Tibial artery (tissue), 4 donors: ENCODE data around the gene CLDN6.

Experiments
- DNase-seq, 2 donors: peaks; one replicate each; pipeline ENCODE4 v3.0.0-alpha.2; 2019
- H3K27ac ChIP-seq, 2 donors: fragments of 200-600 bp; sonication (generic) in 1 of 2; 1 replicate in 1 of 2; 2 replicates in 1 of 2; pipeline ENCODE4 v1.5.1; 2018 to 2019; ENCODE audit warnings: mild to moderate bottlenecking in 1 of 2
- H3K27me3 ChIP-seq, 2 donors: fragments of 200-600 bp; sonication (generic) in 1 of 2; one replicate each; pipeline versions ENCODE4 v1.5.1 to v1.6.0; 2016 to 2019
- H3K36me3 ChIP-seq, 3 donors: fragments of 200-600 bp; sonication (generic) in 2 of 3; one replicate each; pipeline ENCODE4 v1.5.1; 2016 to 2019; ENCODE audit warnings: mild to moderate bottlenecking in 2 of 3
- H3K4me1 ChIP-seq, 4 donors: fragments of 200-600 bp; sonication (generic) in 2 of 4; 1 replicate in 3 of 4; 2 replicates in 1 of 4; pipeline ENCODE4 v1.5.1; 2016 to 2019
- H3K4me3 ChIP-seq, 2 donors: fragments of 200-600 bp; sonication (generic) in 1 of 2; 1 replicate in 1 of 2; 2 replicates in 1 of 2; pipeline ENCODE4 v1.5.1; 2018 to 2019; ENCODE audit warnings: mild to moderate bottlenecking in 2 of 2
- H3K9me3 ChIP-seq, 3 donors: fragments of 200-600 bp; sonication (generic) in 1 of 3; one replicate each; pipeline ENCODE4 v1.5.1; 2016 to 2019
- intact Hi-C: fragments of 100-400 bp; cut with DNase I; formaldehyde crosslinking; loops from one replicate; pipeline ENCODE4 v1.15.0; 2023; ENCODE audit warnings: low total_unique reads
- TF ChIP-seq, protein P1 (sequence below), 2 experiments: fragments of 200-600 bp in 1 of 2; fragments of 450-650 bp in 1 of 2; IDR thresholded peaks; one replicate each; pipeline ENCODE4 v1.5.1; 2017 to 2019; ENCODE audit warnings: antibody characterized with exemption in 2 of 2, mild to moderate bottlenecking in 1 of 2, moderate library complexity in 1 of 2

The CLDN6 gene

DNA sequence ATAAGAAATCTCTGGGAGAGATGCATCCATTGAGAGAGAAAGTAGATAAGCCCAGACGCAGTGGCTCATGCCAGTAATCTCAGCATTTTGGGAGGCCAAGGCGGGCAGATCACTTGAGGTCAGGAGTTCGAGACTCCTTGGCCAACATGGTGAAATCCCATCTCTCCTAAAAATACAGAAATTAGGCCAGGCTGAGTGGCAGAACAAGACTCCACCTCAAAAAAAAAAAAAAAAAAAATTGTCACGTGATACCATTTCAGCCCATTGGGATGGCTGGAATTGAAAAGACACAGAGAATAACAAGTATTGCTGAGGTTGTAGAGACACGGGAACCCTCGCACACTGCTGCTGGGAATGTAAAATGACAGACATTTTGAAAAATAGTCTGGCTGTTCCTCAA lies 44.6 kb upstream of the CLDN6 start:
- H3K4me3 ChIP-seq, result no peak overlapping the region
- peaks cover 0 to 11% of the 10 kb centered on the region in 2 donors for H3K27me3 ChIP-seq
- no peak overlapping the region for H3K27ac ChIP-seq
- no peaks in the 10 kb centered on the region for H3K36me3 ChIP-seq
- H3K4me1 ChIP-seq, result peaks cover 0 to 35% (median 27%) of the 10 kb centered on the region in 4 donors
- TF ChIP-seq, protein P1, sequence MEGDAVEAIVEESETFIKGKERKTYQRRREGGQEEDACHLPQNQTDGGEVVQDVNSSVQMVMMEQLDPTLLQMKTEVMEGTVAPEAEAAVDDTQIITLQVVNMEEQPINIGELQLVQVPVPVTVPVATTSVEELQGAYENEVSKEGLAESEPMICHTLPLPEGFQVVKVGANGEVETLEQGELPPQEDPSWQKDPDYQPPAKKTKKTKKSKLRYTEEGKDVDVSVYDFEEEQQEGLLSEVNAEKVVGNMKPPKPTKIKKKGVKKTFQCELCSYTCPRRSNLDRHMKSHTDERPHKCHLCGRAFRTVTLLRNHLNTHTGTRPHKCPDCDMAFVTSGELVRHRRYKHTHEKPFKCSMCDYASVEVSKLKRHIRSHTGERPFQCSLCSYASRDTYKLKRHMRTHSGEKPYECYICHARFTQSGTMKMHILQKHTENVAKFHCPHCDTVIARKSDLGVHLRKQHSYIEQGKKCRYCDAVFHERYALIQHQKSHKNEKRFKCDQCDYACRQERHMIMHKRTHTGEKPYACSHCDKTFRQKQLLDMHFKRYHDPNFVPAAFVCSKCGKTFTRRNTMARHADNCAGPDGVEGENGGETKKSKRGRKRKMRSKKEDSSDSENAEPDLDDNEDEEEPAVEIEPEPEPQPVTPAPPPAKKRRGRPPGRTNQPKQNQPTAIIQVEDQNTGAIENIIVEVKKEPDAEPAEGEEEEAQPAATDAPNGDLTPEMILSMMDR (IDR thresholded peaks at IDR 0.05), result no peak
- no peak for DNase-seq
- intact Hi-C loops, result loop anchor here (5.0 kb wide), 1 partner anchor 105 kb away; no protein-coding TSS in a partner anchor
- no peaks in the 10 kb centered on the region for H3K9me3 ChIP-seq

DNA sequence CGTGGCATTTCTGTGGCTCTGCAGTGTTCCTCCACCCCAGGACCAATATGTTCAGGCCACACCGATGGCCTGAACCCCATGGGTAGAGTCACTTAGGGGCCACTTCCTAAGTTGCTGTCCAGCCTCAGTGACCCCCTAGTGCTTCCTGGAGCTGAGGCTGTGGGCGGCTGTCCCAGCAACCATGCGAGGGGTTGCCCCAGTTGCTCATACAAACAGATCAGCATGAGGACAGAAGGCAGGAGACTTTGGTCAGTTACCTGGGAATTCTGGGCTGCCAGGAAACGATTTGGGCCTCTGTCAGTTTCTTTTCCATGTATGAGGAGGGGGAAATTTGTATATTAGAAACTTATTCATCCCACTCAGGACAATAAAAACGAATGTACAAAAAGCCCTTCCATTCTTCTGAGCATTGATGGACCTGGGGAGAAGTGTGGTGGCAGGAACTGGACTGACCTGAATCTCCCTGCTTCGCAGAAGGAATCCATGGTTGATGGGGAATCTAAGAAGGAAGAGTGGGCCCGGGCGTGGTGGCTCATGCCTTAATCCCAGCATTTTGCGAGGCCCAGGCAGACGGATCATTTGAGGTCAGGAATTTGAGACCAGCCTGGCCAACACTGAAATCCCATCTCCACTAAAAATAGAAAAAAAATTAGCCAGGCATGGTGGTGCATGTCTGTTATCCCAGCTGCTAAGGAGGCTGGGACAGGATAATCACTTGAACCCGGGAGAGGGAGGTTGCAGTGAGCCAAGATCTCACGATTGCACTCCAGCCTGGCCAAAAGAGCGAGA lies 42.5 kb upstream of the CLDN6 start:
- Histone ChIP-seq H3K9me3 (no peaks in the 10 kb centered on the region), H3K36me3 (no peaks in the 10 kb centered on the region), H3K27ac (no peak overlapping the region), H3K4me3 (no peak overlapping the region), H3K27me3 (peaks cover 0 to 11% of the 10 kb centered on the region in 2 donors), H3K4me1 (peaks cover 0 to 32% (median 25%) of the 10 kb centered on the region in 4 donors)
- TF ChIP-seq, protein P1 (IDR thresholded peaks at IDR 0.05), result no peak
- intact Hi-C loops, result loop anchor here (5.0 kb wide), 1 partner anchor 107 kb away; no protein-coding TSS in a partner anchor
- DNase-seq, result no peak

DNA sequence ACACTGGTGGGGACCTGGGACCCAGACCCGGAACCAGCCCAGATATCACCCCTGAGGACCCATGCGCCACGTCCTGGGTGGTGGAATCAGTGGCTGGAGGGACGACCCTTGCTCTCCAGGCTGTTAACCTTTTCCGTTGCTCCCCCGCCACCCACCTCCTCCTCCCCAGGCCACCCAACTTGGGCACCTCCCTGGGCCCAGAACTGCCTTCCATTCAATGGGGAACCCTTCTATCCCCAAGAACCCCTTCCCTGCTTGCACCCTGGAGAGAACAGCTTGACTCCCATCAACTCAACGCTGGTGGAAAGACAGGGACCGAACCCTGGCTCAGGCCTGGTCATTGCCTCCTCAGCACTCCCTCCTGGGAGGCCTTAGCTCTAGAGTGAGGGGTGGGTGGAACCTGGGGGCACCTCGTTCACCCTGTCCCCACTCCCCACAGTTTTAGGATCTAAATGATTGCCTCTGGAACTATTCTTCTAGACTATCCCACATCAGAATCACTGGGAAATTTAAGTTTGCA lies 41.8 kb upstream of the CLDN6 start:
- Histone ChIP-seq H3K27ac (peak overlapping the region; percentile 52 to 55), H3K36me3 (no peaks in the 10 kb centered on the region), H3K9me3 (no peaks in the 10 kb centered on the region), H3K4me1 (peaks cover 0 to 24% (median 20%) of the 10 kb centered on the region in 4 donors), H3K4me3 (peak overlapping the region; percentile 56 to 73), H3K27me3 (peaks cover 0 to 11% of the 10 kb centered on the region in 2 donors)
- DNase-seq, result no peak
- intact Hi-C loops, result loop anchor here (5.0 kb wide), 2 partner anchors 63 to 108 kb away; no protein-coding TSS in a partner anchor
- TF ChIP-seq, protein P1 (IDR thresholded peaks at IDR 0.05), result no peak

DNA sequence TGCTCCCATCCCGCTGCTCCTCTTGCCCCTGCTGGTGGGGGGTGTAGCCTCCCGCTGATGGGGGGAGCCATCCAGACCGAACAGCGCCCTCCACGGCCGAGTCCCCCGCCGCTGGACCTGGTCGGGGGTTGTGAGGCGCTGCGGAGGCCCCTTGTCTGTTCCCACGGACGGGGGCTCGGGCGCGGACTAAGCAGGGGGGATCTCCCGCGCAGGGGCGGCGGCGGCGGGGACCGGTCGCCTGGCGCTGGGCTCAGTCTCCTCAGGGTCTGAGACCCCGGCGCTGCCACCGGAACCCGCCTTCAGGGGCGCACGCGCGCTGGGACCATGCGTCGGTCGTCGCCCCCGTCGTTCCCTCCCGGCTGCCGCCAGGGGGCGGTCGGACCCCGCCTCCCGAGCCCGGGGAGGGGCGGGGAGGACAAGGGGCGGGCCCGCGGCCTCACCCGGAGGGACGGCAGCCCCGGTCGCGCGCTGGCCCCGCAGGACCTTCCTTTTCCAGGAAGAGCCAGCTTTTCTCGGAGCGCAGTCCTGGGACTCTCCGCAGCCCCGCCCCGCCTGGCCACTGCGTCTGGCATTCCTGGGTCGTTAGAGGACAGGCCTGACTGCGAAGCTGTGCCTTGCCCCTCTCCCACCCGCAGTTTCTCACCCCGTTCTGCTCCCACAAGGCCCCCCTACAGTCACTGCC lies 41.2 kb upstream of the CLDN6 start:
- H3K27me3 ChIP-seq, result peaks cover 0 to 11% of the 10 kb centered on the region in 2 donors
- TF ChIP-seq, protein P1 (IDR thresholded peaks at IDR 0.05), result peak; percentile 92 to 94
- peak overlapping the region; percentile 56 to 73 for H3K4me3 ChIP-seq
- intact Hi-C loops, result loop anchor here (5.0 kb wide), 1 partner anchor 63 kb away; no protein-coding TSS in a partner anchor
- H3K27ac ChIP-seq, result peak overlapping the region; percentile 52 to 55
- DNase-seq, result peak; percentile 73 to 90
- no peaks in the 10 kb centered on the region for H3K9me3 ChIP-seq
- H3K4me1 ChIP-seq, result peaks cover 0 to 24% (median 19%) of the 10 kb centered on the region in 4 donors
- peaks cover 0 to under 1% (median 0%) of the 10 kb centered on the region in 3 donors for H3K36me3 ChIP-seq
